Pancreas (tissue), 10 donors: ENCODE data around the gene ITCH. TPM values are rescaled to one million over a fixed set of nuclear protein-coding genes. Genes with fewer than 3 reads are reported as not detected.
"Not testable (repeated sequence)": the region's sequence is repeated elsewhere in the genome, so short reads cannot be mapped to it uniquely, and the experiment has no call there.

Experiments
- ATAC-seq, 4 donors: fragments of 200-7000 bp; cut with Tn5 transposase; one replicate each; pipeline versions ENCODE4 v1.8.0 to v1.9.1; 2020; ENCODE audit warnings: mild to moderate bottlenecking in 4 of 4, moderate library complexity in 4 of 4
- DNase-seq, 6 donors: peaks; one replicate each; pipeline ENCODE4 v3.0.0-alpha.2; 2020
- FAIRE-seq: peaks from 2 replicates; lab custom pipeline; 2012; peaks lifted over from hg19 to GRCh38; lab: Jason Lieb, UNC
- H3K27ac ChIP-seq, 4 donors: fragments of 200-600 bp; sonication (generic); 1 replicate in 3 of 4; 2 replicates in 1 of 4; pipeline versions ENCODE4 v1.5.0 to v1.8.0; 2020
- H3K27me3 ChIP-seq, 4 donors: fragments of 200-600 bp; one replicate each; pipeline ENCODE4 v1.8.0; 2021
- H3K36me3 ChIP-seq, 3 donors: fragments of 200-600 bp; sonication (generic) in 1 of 3; one replicate each; pipeline versions ENCODE4 v1.5.0 to v1.8.0; 2020 to 2021
- H3K4me1 ChIP-seq, 3 donors: fragments of 200-600 bp; one replicate each; pipeline ENCODE4 v1.8.0; 2021
- H3K4me3 ChIP-seq, 4 donors: fragments of 200-600 bp; sonication (generic) in 2 of 4; one replicate each; pipeline versions ENCODE4 v1.5.0 to v1.8.0; 2020 to 2021
- H3K9me3 ChIP-seq, 4 donors: fragments of 200-600 bp; one replicate each; pipeline ENCODE4 v1.8.0; 2021
- CTCF ChIP-seq, 4 donors: fragments of 200-600 bp; sonication (generic) in 3 of 4; IDR thresholded peaks; one replicate each; pipeline versions ENCODE4 v1.5.0 to v1.8.0; 2021; ENCODE audit warnings: antibody characterized with exemption in 4 of 4
- WGBS, 2 donors: extraction: QIAGEN DNeasy Blood & Tissue Kit; methylation state at CpG; one replicate each; pipeline ENCODE4 v1.1.7; 2013; 5-methylcytosine and 5-hydroxymethylcytosine counted together
- intact Hi-C, 3 donors: fragments of 100-400 bp; cut with DNase I; formaldehyde crosslinking; loops; one replicate each; pipeline versions ENCODE4 v1.11.1 to v1.14.2; 2022
- polyA plus RNA-seq, 2 donors: library from polyadenylated mRNA; stranded (reverse); fragments of 200-250 nt; gene quantifications; one replicate each; pipeline ENCODE4 v1.2.3, GENCODE V29; 2013
- total RNA-seq, 6 donors: library from RNA; stranded (reverse); fragmentation: NEBNext Ultra II Directional in 4 of 6; extraction: Animal tissue kit (Norgen Biotek cat#: 25700) in 4 of 6; gene quantifications; one replicate each; pipeline versions ENCODE4 v1.2.1 to v1.2.4, GENCODE V29; 2021 to 2023
- donor health status: healthy with polysubstance abuse.
- donor health status: DM: no; HTN: no; CAD: no; lungs with moderate emphysema.
- donor health status: DM: no; HTN: no; CAD: no.
- donor health status: control.
- donor health status: control.
- donor health status: Bipolar disorder and iron deficiency.
- donor health status: DM: yes; HTN: yes; CAD: no.
- donor health status: DM: no; HTN: no; CAD: no.
- donor health status: DM: no; HTN: no; CAD: no.
- donor health status: DM: yes; HTN: yes; CAD: no.

The ITCH gene
- total and polyA plus RNA-seq, 8 donors: 5.7 to 37.0 (median 20.5) TPM

- FAIRE-seq (no peak), ATAC-seq (peak; percentile 35 to 74 (median 58)), DNase-seq (no peak)
- Histone ChIP-seq H3K9me3 (no peaks in the 10 kb centered on the region), H3K27me3 (no peaks in the 10 kb centered on the region), H3K36me3 (peaks cover 0 to 7% (median 3%) of the 10 kb centered on the region in 3 donors), H3K27ac (no peak overlapping the region), H3K4me3 (no peak overlapping the region), H3K4me1 (peaks cover 0 to 11% (median 6%) of the 10 kb centered on the region in 3 donors)
- intact Hi-C loops: no loop called here
- WGBS, 2 donors: 66 to 75% methylated on average over 9 of the region's 9 CpGs
- no peak for TF ChIP-seq CTCF (IDR thresholded peaks at IDR 0.05)
Measured at GRCh38 chr20:34407962-34408474, 44.9 kb downstream of the ITCH start.

DNA sequence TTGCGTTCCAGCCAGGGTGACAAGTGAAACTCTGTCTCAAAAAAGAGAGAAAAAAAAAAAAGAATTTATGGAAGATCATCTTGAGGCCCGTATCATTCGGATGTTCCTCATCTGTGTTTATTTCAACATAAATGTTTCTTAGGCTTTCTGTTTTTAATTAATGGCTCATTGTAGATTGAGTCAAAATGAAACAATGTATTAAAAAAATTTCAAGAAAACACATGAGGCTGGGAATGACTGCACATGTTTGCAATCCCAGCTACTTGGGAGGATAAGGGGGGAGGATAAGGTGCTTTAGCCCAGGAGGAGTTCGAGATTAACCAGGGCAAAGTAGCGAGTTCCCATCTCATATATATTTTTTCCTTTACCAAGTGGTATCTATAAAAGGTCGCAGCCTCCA is 47.3 kb downstream of the ITCH start:
- Histone ChIP-seq H3K4me1 (peaks cover 0 to 4% (median 0%) of the 10 kb centered on the region in 3 donors), H3K9me3 (no peaks in the 10 kb centered on the region), H3K4me3 (no peak overlapping the region), H3K27me3 (no peaks in the 10 kb centered on the region), H3K36me3 (peaks cover 0 to 15% (median 15%) of the 10 kb centered on the region in 3 donors), H3K27ac (no peak overlapping the region)
- no peak for DNase-seq
- WGBS, 2 donors: 81 to 84% methylated on average over 6 of the region's 6 CpGs
- TF ChIP-seq CTCF (IDR thresholded peaks at IDR 0.05): no peak
- ATAC-seq: no peak
- intact Hi-C loops: no loop called here
- no peak for FAIRE-seq

GRCh38 chr20:34412453-34412852 is 49.4 kb downstream of the ITCH start:
- no peak for FAIRE-seq
- no peak for ATAC-seq
- Histone ChIP-seq H3K27me3 (no peaks in the 10 kb centered on the region), H3K27ac (no peak overlapping the region), H3K4me1 (no peaks in the 10 kb centered on the region), H3K4me3 (no peak overlapping the region), H3K36me3 (peaks cover 0 to 20% (median 19%) of the 10 kb centered on the region in 3 donors), H3K9me3 (no peaks in the 10 kb centered on the region)
- no peak for TF ChIP-seq CTCF (IDR thresholded peaks at IDR 0.05)
- intact Hi-C loops: no loop called here
- DNase-seq: no peak
- 85 to 89% methylated on average over 3 of the region's 3 CpGs for WGBS, 2 donors

GRCh38 chr20:34414525-34414924 is 51.5 kb downstream of the ITCH start:
- DNase-seq, H3K27me3 ChIP-seq, H3K4me1 ChIP-seq, intact Hi-C loops, H3K4me3 ChIP-seq, FAIRE-seq, H3K9me3 ChIP-seq, ATAC-seq: not testable (repeated sequence)
- Histone ChIP-seq H3K27ac (peak overlapping the region in 1 of 4 donors; percentile 13), H3K36me3 (peaks cover 0 to 22% (median 20%) of the 10 kb centered on the region in 3 donors)
- WGBS, 2 donors: 94 to 95% methylated on average over 10 of the region's 10 CpGs

DNA sequence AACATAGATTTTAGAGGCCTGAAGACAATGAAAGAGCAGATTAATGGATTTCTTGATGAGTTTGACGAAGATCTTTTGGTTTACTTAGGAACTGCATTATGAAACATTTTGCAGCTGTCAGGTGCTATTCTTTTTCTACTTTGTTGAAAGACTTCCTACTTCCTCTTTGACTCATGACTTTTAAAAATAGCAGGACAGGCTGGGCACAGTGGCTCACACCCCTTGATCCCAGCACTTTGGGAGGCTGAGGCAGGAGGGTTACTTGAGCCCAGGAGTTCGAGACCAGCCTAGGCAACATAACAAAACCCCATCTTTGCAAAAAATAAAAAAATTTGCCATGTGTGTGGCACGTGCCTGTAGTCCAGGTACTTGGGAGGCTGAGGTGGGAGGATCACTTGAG is 52.0 kb downstream of the ITCH start:
- peaks cover 0 to 5% (median 0%) of the 10 kb centered on the region in 3 donors for H3K4me1 ChIP-seq
- no peak overlapping the region for H3K4me3 ChIP-seq
- intact Hi-C loops: no loop called here
- peak overlapping the region in 1 of 4 donors; percentile 13 for H3K27ac ChIP-seq
- no peaks in the 10 kb centered on the region for H3K27me3 ChIP-seq
- FAIRE-seq: no peak
- no peak for TF ChIP-seq CTCF (IDR thresholded peaks at IDR 0.05)
- WGBS, 2 donors: 88 to 91% methylated on average over 3 of the region's 3 CpGs
- peaks cover 0 to 20% (median 18%) of the 10 kb centered on the region in 3 donors for H3K36me3 ChIP-seq
- no peaks in the 10 kb centered on the region for H3K9me3 ChIP-seq
- ATAC-seq: peak in 2 of 4 donors; percentile 31 to 45
- no peak for DNase-seq
